Measurements from ENCODE around the gene PAQR4.

The PAQR4 gene

GRCh38 chr16:2968738-2969544, at the start of gene PAQR4:
PAQR4 (plus strand) TSS chr16:2969348; CDS start chr16:2969675, 327 bp downstream.
- peak within 1 kb of the TSS; percentile 99 for H3K27ac ChIP-seq
- TF ChIP-seq, protein P1, sequence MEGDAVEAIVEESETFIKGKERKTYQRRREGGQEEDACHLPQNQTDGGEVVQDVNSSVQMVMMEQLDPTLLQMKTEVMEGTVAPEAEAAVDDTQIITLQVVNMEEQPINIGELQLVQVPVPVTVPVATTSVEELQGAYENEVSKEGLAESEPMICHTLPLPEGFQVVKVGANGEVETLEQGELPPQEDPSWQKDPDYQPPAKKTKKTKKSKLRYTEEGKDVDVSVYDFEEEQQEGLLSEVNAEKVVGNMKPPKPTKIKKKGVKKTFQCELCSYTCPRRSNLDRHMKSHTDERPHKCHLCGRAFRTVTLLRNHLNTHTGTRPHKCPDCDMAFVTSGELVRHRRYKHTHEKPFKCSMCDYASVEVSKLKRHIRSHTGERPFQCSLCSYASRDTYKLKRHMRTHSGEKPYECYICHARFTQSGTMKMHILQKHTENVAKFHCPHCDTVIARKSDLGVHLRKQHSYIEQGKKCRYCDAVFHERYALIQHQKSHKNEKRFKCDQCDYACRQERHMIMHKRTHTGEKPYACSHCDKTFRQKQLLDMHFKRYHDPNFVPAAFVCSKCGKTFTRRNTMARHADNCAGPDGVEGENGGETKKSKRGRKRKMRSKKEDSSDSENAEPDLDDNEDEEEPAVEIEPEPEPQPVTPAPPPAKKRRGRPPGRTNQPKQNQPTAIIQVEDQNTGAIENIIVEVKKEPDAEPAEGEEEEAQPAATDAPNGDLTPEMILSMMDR (IDR thresholded peaks at IDR 0.05): no peak
- no peak for TF ChIP-seq ZFX (IDR thresholded peaks at IDR 0.05; ENCODE audit: borderline replicate concordance)

DNA sequence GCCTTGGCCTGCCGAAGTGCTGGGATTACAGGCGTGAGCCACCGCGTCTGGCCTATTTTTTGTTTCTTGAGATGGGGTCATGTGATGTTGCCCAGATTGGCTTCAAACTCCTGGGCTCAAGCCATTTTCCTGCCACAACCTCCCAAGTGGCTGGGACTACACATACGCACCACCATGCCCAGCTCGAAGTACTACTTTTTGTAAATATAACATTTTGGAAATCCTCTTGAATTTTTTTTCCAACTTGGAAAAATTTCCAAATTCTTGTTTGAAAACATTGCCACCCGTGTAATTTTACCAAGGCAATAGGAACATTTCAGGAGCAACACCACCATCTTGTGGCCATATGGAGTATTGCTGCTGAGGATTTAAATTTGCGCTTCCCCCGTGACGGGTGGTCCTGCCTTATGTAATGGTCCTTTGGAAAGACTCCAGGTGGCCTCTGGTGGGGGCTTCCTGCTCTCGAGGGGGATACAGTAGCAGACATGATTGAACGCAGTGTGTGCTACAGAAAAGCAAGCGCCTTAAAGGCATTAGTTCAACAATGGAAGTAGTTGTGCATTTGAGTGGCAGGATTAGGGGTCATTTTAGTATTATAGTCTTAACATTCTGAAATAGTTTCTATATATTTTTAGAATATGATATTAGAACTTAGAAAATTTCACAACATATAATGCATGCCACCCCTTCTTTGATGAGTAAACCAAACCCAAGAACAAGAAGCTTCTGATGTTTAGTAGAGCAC, 49.5 kb upstream of the PAQR4 start:
- 0 out of 2 replicates have a peak overlapping the region, but pooled peaks have one; percentile 15 for H3K27ac ChIP-seq
- no peak for TF ChIP-seq ZFX (IDR thresholded peaks at IDR 0.05; ENCODE audit: borderline replicate concordance)
- TF ChIP-seq, protein P1 (IDR thresholded peaks at IDR 0.05): peak; percentile 90

DNA sequence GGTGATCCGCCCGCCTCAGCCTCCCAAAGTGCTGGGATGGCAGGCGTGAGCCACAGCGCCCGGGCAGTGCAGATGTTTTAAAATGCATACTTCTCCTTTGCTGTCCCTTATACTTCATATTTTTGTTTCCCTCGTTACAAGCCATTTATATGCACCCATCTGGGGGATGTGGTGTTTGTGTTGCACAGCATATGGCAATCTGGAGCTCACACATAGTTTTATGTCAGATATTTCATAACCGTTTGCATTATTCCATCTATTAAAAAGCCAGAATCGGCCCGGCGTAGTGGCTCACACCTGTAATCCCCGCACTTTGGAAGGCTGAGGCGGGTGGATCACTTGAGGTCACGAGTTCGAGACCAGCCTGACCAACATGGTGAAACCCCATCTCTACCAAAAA, 45.7 kb upstream of the PAQR4 start:
- TF ChIP-seq ZFX (IDR thresholded peaks at IDR 0.05; ENCODE audit: borderline replicate concordance): no peak
- TF ChIP-seq, protein P1 (IDR thresholded peaks at IDR 0.05): no peak
- no peak overlapping the region for H3K27ac ChIP-seq

DNA sequence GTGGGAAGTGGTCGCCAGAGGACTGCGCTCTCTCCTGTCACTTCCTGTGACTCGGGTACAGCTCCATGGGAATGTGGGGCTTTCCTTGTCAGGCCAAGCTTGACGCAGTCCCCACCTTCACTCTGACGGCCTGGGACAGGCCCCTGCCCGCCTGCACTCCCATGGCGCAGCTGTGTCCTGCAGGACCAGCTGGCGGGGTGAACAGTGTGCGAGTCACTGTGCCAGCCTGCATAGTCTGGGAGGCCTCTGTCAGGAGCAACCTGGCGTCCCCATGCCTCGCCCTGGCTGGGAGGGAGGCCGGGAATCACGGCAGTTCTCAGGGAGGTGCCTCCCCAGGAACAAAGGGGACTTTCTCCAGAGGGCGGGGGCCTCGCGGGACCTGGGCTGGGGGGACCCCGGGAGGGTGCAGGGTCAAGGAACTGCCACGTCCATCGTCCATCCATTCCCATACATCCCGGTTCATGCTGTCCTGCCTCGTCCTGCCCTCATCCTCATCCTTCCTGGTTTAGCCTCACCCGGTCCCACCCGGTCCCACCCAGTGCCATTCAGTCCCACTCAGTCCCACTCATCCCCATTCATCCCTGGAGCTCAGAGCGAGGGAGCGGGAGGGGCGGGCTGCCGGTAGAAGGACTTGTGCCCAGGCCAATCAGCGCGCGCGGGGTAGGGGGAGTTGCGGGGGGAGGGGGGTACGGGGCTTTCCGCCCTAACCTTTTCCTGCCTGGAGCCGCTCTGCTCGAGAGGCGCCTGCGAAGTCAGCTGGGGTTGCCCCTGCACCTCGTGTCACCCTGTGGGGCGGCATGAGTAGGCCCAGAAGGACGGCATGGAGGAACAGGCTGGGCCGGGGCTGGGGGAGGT, 44.0 kb upstream of the PAQR4 start:
- TF ChIP-seq ZFX (IDR thresholded peaks at IDR 0.05; ENCODE audit: borderline replicate concordance): no peak
- TF ChIP-seq, protein P1 (IDR thresholded peaks at IDR 0.05): no peak

GRCh38 chr16:2925951-2926649, 43.0 kb upstream of the PAQR4 start:
- 0 out of 2 replicates have a peak overlapping the region, but pooled peaks have one; percentile 15 for H3K27ac ChIP-seq
- no peak for TF ChIP-seq ZFX (IDR thresholded peaks at IDR 0.05; ENCODE audit: borderline replicate concordance)
- TF ChIP-seq, protein P1 (IDR thresholded peaks at IDR 0.05): no peak

More for the DNA sequence above, 44.0 kb upstream of the PAQR4 start:
- no peak overlapping the region for H3K27ac ChIP-seq

DNA sequence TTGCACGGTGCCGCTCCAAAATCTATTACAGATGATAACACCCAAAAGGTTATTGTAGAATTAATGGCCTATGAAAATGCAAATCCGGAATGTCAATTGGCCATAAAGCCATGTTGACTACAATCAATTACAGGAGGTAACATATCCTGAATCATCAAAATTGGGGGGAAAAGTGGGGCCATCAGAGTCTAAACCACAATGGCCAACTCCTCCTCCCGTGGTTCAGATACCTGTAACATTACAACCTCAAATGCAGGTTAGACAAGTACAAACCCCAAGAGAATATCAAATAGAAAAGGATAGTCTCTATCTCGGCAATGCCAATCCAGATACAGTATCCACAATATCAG, 42.5 kb upstream of the PAQR4 start:
- 0 out of 2 replicates have a peak overlapping the region, but pooled peaks have one; percentile 15 for H3K27ac ChIP-seq
- TF ChIP-seq ZFX (IDR thresholded peaks at IDR 0.05; ENCODE audit: borderline replicate concordance): no peak
- TF ChIP-seq, protein P1 (IDR thresholded peaks at IDR 0.05): no peak
